ENCODE measurements around the gene XRCC4. TPM values are rescaled to one million over a fixed set of nuclear protein-coding genes. Genes with fewer than 3 reads are reported as not detected.

The XRCC4 gene
- total RNA-seq, 1 experiment from 2014 or later, result 12.2 TPM

DNA sequence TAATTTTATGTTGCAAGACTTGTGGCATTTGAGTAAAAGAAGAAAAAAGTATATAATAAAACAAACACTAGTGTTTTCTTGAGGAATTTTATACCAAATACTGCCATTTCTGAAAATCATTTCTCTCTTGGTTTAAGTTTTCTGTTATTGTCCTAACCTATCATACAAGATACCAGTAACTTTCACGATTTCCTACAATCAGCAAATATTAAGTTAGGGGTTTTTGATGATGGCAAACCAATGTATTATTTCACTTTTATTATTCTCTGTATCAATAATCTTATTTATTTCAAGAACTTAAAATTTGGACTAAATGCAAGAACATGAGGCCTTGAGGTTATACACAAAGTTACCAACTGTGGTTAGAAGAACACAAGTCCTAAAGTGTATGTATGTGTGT, 285.2 kb downstream of the XRCC4 start:
- no peak for DNase-seq
- H3K36me3 ChIP-seq (replicated peaks; ENCODE audit: control insufficient read depth, insufficient read depth, low read length), result no peaks in the 10 kb centered on the region
- H3K4me3 ChIP-seq (ENCODE audit: insufficient read depth, low read depth, low read length), result no peak overlapping the region
- H3K27me3 ChIP-seq (ENCODE audit: control insufficient read depth, insufficient read depth, low read length), result no peaks in the 10 kb centered on the region

DNA sequence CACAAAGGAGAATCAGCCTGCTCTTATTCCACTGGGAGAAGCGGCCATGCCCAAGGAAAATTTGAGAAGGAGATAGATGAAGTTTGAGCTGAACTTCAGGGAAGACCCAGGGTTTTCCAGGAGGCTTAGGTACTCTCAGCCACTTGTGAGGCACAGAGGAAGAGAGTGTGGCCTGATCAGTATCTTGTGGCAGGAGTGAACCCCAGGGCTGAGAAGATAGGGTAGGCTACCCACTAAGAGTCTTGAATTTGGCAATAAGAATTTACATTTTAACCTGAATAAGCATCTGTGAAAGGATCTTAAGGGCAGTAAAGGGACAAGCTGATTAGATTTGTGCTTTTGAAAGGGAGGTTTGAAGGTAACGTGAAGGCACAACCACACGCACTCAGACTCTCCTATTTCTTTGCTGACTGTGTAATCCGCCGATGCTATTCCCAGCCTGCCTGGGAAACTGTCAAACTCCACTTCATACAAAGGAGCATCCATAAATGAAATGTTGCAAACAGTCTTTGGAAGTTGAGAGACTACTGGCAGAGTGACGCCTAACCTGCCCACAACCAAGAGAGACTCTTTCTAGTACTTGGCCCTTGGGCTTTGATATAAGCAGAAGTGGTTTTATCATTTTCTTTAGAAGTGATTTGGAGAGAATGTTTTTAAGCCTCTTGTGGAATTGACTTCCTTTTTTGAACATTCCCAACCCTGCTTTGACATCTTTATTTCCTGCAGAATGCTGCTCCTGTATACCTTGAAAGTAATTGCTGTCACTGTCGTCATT, 286.0 kb downstream of the XRCC4 start:
- no peak overlapping the region for H3K4me3 ChIP-seq (ENCODE audit: insufficient read depth, low read depth, low read length)
- no peaks in the 10 kb centered on the region for H3K27me3 ChIP-seq (ENCODE audit: control insufficient read depth, insufficient read depth, low read length)
- H3K36me3 ChIP-seq (replicated peaks; ENCODE audit: control insufficient read depth, insufficient read depth, low read length), result no peaks in the 10 kb centered on the region
- no peak for DNase-seq

- no peak for DNase-seq
- H3K36me3 ChIP-seq (replicated peaks; ENCODE audit: control insufficient read depth, insufficient read depth, low read length), result no peaks in the 10 kb centered on the region
- H3K4me3 ChIP-seq (ENCODE audit: insufficient read depth, low read depth, low read length), result no peak overlapping the region
- H3K27me3 ChIP-seq (ENCODE audit: control insufficient read depth, insufficient read depth, low read length), result no peaks in the 10 kb centered on the region
Observed at GRCh38 chr5:83363886-83364275, 286.5 kb downstream of the XRCC4 start.

DNA sequence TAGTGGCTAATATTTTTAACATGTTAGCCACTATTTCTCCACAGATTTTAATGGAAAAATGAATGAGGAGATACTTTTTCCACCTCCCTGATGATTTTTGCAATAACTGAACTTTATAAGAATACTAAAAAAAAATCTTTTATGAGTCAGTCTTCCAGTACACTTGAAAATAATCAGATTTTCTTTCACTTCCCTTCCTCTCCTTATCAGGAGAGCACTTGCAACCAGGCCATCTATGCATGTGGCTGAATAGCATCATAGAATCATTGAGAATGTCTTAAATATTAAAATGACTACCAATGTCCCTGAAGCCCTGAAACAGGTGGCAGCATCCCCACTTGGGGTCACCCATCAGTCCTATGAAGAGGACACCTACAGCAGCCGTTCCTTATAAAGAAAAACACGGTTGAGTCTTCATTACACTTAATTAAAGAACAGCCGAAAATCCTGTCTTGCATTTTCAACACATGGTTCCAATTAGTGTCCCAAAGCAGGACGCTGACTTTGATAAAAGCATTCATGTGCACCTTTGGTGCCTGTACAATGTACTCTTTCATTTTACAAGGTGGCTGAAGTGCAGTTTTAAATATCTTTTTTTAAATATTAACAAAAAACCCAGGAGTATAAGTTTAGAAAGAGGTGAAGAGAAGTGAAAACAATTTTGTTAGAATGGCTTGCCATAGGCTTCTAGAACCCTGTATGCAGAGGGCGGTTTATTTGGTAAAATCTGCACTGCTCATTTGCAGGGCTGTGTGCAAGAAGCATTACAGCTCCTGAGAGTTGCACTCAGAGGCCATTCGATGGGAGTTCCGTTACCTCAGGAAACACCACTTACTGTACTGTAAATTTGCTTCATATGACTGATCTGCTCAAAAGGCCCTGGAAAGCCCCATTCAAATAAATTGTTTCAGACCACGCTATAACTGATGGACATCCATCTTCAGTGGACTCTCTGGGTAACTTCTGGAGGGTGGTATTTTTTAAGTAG, 287.3 kb downstream of the XRCC4 start:
- Histone ChIP-seq H3K27me3 (ENCODE audit: control insufficient read depth, insufficient read depth, low read length) (no peaks in the 10 kb centered on the region), H3K4me3 (ENCODE audit: insufficient read depth, low read depth, low read length) (no peak overlapping the region), H3K36me3 (replicated peaks; ENCODE audit: control insufficient read depth, insufficient read depth, low read length) (no peaks in the 10 kb centered on the region)
- no peak for DNase-seq

DNA sequence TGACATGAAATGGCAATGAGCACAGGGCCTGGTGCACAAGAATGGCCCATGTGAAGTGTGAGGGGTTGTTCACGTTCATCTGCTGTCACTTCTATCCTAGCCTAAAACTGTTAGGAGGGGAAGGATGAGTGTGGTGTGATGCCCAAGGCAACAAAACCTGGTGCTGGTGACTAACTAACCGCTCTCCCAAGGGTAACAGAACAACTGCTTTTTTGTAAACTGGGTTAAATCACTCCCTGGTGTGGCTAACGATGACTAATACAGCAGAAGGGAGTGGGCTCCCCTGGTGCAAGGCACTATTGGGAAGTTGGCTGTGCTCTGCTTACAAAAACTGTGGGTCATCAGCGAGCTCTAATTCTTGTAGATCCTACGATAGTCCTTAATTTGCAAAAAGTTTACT, 291.0 kb downstream of the XRCC4 start:
- H3K27me3 ChIP-seq (ENCODE audit: control insufficient read depth, insufficient read depth, low read length), result no peaks in the 10 kb centered on the region
- no peak overlapping the region for H3K4me3 ChIP-seq (ENCODE audit: insufficient read depth, low read depth, low read length)
- no peak for DNase-seq
- H3K36me3 ChIP-seq (replicated peaks; ENCODE audit: control insufficient read depth, insufficient read depth, low read length), result no peaks in the 10 kb centered on the region

DNA sequence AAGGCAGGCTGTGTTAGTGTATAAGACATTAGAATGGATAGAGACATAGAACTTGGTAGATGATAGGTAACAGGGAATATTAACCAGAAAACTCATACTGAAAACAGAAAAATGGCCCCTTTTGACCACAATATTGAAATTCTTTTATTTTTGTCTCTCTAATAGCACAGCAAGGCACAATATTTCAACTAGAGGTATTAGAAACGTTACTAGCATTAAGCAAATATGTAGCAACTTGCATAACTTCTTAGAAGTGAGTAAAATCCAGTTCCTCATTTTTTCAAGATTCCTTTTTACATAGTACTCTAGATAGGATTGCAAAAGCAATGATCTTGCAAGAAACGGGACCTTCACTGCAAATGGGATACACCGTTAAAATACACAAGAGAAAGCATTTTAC, 291.5 kb downstream of the XRCC4 start:
- Histone ChIP-seq H3K27me3 (ENCODE audit: control insufficient read depth, insufficient read depth, low read length) (no peaks in the 10 kb centered on the region), H3K36me3 (replicated peaks; ENCODE audit: control insufficient read depth, insufficient read depth, low read length) (no peaks in the 10 kb centered on the region)
- no peak for DNase-seq

DNA sequence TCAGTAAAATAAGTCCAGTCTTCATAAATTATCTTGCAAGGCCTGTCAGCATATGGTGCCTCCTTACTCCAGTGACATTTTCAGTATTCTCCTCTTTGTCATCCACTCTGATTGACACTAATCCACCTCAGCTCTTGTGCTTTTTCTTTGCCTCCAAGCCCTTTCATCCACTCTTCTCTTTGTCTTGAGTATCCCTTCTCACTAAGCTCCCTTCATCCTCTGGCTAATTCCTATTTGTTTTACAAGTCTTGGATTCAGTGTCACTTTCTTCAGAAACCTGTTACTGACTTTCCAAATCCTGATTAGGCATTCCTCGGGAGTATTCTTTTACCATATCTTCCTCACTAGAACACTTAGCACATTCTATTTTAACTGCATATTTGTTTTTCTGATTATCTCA, 293.6 kb downstream of the XRCC4 start:
- H3K27me3 ChIP-seq (ENCODE audit: control insufficient read depth, insufficient read depth, low read length), result no peaks in the 10 kb centered on the region
- no peaks in the 10 kb centered on the region for H3K36me3 ChIP-seq (replicated peaks; ENCODE audit: control insufficient read depth, insufficient read depth, low read length)
- no peak overlapping the region for H3K4me3 ChIP-seq (ENCODE audit: insufficient read depth, low read depth, low read length)
- DNase-seq, result no peak

More for the DNA sequence above, 291.5 kb downstream of the XRCC4 start:
- H3K4me3 ChIP-seq (ENCODE audit: insufficient read depth, low read depth, low read length), result no peak overlapping the region

DNA sequence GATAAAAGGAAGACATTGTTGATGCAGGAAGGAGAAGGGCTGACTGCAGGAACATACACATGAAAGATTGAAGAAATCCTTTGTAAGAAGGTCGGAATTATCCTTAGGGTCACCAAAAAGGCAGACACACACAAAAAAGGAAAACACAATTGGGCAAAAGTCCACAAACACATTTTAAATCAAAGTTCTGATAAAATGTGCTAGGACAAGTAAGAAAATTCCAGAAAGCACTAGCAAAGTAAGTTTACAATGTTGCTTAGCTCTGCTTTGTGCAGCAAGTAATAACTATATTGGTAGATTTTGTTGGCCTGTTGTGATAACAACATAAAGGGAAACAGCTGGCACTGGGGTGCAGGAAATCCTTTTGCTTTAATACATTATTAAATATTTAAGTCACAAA, 294.4 kb downstream of the XRCC4 start:
- DNase-seq, result no peak
- Histone ChIP-seq H3K4me3 (ENCODE audit: insufficient read depth, low read depth, low read length) (no peak overlapping the region), H3K27me3 (ENCODE audit: control insufficient read depth, insufficient read depth, low read length) (no peaks in the 10 kb centered on the region), H3K36me3 (replicated peaks; ENCODE audit: control insufficient read depth, insufficient read depth, low read length) (no peaks in the 10 kb centered on the region)

DNA sequence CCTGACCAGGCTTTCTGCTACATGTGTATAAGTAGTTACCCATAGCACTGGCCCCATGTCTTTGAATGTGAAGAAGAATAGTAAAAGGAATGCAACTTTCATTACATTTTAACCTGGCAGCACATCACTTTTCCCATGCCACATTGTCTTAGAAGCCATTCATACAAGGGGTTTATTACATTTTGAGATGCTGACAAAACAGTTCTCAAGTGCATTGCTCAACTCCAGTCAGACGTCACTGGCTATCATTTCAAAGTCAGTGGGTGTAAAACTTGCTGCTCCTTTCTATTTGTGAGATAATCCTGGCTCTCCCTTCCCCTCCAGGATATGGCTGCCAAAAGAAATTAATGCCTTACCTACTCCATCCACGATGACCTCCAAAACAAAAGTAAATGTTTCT, 297.2 kb downstream of the XRCC4 start:
- Histone ChIP-seq H3K27me3 (ENCODE audit: control insufficient read depth, insufficient read depth, low read length) (no peaks in the 10 kb centered on the region), H3K36me3 (replicated peaks; ENCODE audit: control insufficient read depth, insufficient read depth, low read length) (no peaks in the 10 kb centered on the region), H3K4me3 (ENCODE audit: insufficient read depth, low read depth, low read length) (no peak overlapping the region)
- no peak for DNase-seq

GRCh38 chr5:83375049-83375745, 297.9 kb downstream of the XRCC4 start:
- H3K36me3 ChIP-seq (replicated peaks; ENCODE audit: control insufficient read depth, insufficient read depth, low read length), result no peaks in the 10 kb centered on the region
- H3K27me3 ChIP-seq (ENCODE audit: control insufficient read depth, insufficient read depth, low read length), result no peaks in the 10 kb centered on the region
- no peak for DNase-seq
- H3K4me3 ChIP-seq (ENCODE audit: insufficient read depth, low read depth, low read length), result no peak overlapping the region

- H3K4me3 ChIP-seq (ENCODE audit: insufficient read depth, low read depth, low read length), result no peak overlapping the region
- no peaks in the 10 kb centered on the region for H3K27me3 ChIP-seq (ENCODE audit: control insufficient read depth, insufficient read depth, low read length)
- no peaks in the 10 kb centered on the region for H3K36me3 ChIP-seq (replicated peaks; ENCODE audit: control insufficient read depth, insufficient read depth, low read length)
- no peak for DNase-seq
Observed at GRCh38 chr5:83376461-83376860, 299.1 kb downstream of the XRCC4 start.

DNA sequence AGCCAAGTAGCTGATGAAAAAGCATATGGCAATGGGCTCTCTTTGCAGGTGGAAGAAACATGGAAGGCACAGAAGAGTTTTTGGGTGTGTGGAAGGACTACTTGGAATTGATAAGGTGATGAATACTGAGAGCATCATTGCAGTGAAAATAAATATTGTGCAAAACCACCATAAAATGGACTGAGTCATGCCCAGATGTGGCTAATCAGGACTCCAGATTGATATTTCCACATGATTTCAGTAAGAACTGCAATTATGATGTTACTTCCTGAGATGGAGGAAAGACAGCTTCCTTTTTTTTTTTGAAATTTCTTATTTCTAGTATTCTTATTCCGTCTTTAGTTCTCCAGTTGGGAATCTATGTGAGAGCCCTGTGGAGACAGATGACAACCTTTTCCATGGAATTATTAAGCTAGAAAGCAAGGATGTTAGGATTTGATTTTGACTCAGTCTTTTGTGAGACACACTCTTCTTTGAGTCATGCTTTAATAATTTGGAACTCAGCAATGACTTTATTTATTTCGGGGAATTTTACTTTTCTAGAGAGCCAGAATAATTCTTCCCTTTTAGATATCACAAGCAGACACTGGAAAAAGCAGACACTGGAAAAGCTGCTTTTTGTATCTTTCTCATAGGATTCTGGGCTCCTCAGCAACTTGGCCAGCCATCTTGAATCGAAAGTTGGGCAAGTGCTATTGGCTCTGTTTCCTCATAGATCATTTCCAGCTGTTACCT, 300.0 kb downstream of the XRCC4 start:
- H3K36me3 ChIP-seq (replicated peaks; ENCODE audit: control insufficient read depth, insufficient read depth, low read length), result no peaks in the 10 kb centered on the region
- no peaks in the 10 kb centered on the region for H3K27me3 ChIP-seq (ENCODE audit: control insufficient read depth, insufficient read depth, low read length)
- no peak for DNase-seq
- H3K4me3 ChIP-seq (ENCODE audit: insufficient read depth, low read depth, low read length), result no peak overlapping the region

DNA sequence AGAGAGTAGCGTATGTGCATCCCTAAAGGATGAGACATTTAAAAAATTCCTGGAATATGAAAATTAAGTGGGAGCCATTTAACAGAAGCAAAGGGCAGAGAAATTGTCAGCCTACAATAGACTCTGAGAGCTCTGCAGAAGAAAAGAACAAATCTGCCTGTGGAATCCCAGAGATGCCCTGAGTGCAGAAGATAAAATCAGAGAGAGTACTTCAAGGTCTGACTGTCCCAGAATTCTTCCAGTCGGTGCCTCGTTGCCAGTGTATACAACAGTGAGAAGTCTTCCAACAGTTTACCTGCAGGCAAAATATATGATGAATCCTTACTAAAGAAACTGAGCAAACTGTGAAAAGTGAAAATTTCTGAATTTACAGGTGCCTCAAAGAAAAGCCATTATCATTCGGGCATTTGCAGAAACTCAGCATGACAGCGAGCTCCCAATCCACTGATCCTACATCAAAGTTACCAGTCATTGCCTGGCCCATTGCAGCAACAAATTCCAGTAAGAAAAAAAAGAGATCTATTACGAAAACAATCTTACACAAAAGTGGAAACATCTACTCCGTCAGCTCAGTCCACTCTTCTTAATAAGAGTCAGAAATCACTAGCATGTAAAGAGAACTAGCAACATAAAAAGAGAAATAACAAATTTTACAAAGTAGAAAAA, 301.4 kb downstream of the XRCC4 start:
- DNase-seq, result peak; percentile 16
- H3K4me3 ChIP-seq (ENCODE audit: insufficient read depth, low read depth, low read length), result no peak overlapping the region
- no peaks in the 10 kb centered on the region for H3K27me3 ChIP-seq (ENCODE audit: control insufficient read depth, insufficient read depth, low read length)
- no peaks in the 10 kb centered on the region for H3K36me3 ChIP-seq (replicated peaks; ENCODE audit: control insufficient read depth, insufficient read depth, low read length)

- Histone ChIP-seq H3K4me3 (ENCODE audit: insufficient read depth, low read depth, low read length) (no peak overlapping the region), H3K36me3 (replicated peaks; ENCODE audit: control insufficient read depth, insufficient read depth, low read length) (no peaks in the 10 kb centered on the region), H3K27me3 (ENCODE audit: control insufficient read depth, insufficient read depth, low read length) (no peaks in the 10 kb centered on the region)
- DNase-seq, result no peak
Observed at GRCh38 chr5:83385812-83386211, 308.5 kb downstream of the XRCC4 start.

All from H7 (cell line).